CD4-positive, alpha-beta T cell treated with Interleukin-21 for 1 hour (primary cell): ENCODE results near the gene CEP131.

Experiments
- DNase-seq: peaks from one replicate; pipeline ENCODE4 v3.0.0-alpha.2; 2020

The CEP131 gene

GRCh38 chr17:81251094-81251708 is 28.4 kb upstream of the CEP131 start:
- no peak for DNase-seq

- no peak for DNase-seq
These were observed 27.7 kb upstream of the CEP131 start for GRCh38 chr17:81250286-81251093.

GRCh38 chr17:81249223-81250040 is 26.7 kb upstream of the CEP131 start:
- no peak for DNase-seq

DNA sequence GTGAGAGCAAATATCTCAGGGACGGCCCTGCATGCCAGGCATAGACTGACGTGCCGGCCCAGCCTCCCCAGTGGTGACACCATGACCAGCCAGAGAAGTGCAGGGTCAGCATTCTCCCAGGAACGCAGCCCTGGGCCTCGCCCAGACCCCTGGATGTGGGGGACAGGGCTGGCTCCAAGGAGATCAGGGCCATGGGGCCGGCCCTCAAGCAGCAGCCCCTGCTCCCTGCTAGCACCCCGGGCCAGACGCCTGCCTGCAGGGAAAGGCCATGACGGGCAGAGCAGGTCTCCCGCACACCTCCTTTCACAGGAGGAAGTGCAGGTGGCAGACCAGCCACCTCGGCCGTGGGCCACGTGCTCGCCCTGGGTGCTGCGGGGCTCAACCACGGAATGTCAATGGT is 25.9 kb upstream of the CEP131 start:
- no peak for DNase-seq

GRCh38 chr17:81247339-81247990 is 24.7 kb upstream of the CEP131 start:
- no peak for DNase-seq

- no peak for DNase-seq
These were observed 24.0 kb upstream of the CEP131 start for GRCh38 chr17:81246679-81247338.

DNA sequence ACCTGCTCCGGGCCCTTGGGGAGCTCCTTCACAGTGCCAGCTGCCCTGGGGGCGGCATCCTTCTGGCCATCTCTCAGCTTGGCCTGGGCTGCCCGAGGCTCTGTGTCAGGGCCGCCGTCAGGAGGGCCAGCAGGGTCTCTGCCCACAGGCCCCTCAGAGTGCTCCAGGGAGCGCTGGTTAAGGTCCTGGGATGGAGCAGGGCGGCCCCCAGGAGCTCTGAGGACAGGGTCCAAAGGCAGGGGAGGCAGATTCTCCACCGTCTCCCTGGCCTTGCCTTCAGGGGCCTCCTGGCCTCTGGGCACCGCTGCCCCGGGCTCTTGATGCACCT is 23.5 kb upstream of the CEP131 start:
- DNase-seq, result no peak

GRCh38 chr17:81245665-81246342 is 23.0 kb upstream of the CEP131 start:
- no peak for DNase-seq

DNA sequence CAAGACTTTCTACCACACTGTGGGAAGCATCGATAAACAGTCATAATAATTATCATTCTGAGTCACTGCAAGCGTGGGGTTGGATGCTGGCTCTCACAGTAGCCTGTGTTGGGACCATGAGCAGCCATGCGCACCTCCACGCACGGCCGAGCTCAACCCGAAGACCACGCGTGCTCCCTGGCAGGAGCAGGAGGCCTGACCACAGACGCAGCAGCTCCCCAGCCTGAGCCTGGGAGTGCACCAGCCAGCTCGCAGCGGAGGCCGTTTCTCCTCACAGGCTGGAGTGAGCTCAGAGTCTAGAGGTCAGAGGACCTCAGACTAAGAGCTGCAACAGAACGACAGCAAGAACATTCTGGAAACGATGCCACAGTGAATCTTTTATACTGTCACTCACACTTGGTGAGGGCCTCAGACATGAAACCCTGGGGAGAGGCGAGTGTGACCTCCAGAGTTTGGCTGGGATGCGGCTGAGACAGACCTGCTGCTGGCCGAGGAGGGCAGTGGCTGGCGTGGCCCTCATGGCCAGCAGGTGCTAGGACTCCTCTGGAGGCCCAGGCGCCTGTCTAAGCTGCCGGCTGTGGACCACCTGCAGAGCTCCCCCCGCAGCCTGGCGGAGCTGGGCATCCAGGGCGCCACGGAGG is 22.4 kb upstream of the CEP131 start:
- DNase-seq, result no peak

- no peak for DNase-seq
These were observed 21.7 kb upstream of the CEP131 start for GRCh38 chr17:81244358-81245023.

- no peak for DNase-seq
These were observed 20.5 kb upstream of the CEP131 start for GRCh38 chr17:81243333-81243664.

GRCh38 chr17:81242421-81243332 is 19.9 kb upstream of the CEP131 start:
- no peak for DNase-seq

GRCh38 chr17:81241648-81242420 is 19.1 kb upstream of the CEP131 start:
- peak; percentile 63 for DNase-seq

- DNase-seq, result no peak
These were observed 18.4 kb upstream of the CEP131 start for GRCh38 chr17:81241203-81241602.

DNA sequence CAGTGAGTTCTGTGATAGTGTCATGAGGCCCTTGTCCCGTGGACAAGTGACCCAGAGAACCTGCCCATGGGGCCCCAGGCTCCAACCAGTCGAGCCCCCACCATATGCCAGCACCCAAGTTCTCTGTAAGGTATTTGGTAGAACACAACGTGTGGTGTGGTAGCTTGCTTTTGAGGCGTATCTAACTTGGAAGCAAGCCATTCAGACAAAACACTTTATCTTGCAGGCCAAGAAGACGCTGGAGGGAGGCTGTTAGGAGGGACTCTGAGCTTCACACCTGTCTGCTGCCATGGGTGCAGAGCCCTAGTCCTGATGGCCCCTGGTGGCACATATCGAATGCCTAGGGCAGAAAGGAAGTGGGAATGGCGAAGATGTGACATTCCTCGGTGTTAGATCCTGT is 18.0 kb upstream of the CEP131 start:
- DNase-seq, result no peak

GRCh38 chr17:81239714-81240555 is 17.2 kb upstream of the CEP131 start:
- peak; percentile 52 for DNase-seq

GRCh38 chr17:81238815-81239713 is 16.3 kb upstream of the CEP131 start, which contains the start of the genes NDUFAF8 and TEPSIN:
TSS of gene NDUFAF8 (plus strand) at chr17:81239318. CDS start at chr17:81239364, 46 bp downstream.
TSS of gene TEPSIN (minus strand) at chr17:81239055. CDS start at chr17:81239033, 22 bp downstream.
- DNase-seq, result peak; percentile 98
